Measurements from ENCODE around the gene CLSTN2.

The CLSTN2 gene

GRCh38 chr3:140055092-140055791 lies 120.3 kb downstream of the CLSTN2 start:
- no peak for FAIRE-seq

DNA sequence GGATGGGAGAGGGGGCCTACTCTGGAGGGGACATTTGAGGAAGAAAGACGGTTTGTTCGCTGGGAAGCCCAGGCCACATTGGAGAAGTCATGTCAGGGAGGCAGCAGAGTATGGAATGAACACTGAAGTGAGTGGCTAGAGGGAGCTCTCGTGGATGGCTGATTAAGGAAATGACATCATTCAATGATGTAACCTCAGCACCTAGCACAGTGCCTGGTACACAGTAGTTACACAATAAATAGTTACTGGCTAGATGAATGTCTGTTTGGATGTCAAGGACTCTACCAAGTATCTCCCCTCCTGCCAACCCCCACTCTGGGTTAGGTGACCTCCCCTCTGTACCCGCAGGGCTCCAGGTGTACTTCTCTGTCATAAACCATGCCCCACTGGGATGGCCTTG lies 121.1 kb downstream of the CLSTN2 start:
- no peak for FAIRE-seq

DNA sequence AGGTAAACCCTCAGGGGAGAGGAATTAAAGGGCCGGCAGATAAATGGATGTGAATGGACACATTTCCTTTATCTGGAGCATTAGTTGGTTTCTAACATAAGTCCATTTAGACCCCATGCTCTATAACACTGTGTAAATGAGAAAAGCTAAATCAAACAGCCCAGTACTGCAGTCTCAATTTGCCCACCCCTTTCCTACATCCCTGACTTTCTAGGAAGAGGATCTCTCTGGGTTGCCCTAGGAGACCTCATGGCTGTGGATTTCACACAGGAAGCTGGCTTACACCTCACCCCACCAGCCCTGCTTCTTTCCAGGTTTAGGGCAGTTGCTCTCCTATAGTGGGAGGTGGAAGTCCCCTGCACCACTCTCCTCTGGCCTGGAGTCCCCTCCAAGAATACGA lies 126.2 kb downstream of the CLSTN2 start:
- FAIRE-seq, result no peak

DNA sequence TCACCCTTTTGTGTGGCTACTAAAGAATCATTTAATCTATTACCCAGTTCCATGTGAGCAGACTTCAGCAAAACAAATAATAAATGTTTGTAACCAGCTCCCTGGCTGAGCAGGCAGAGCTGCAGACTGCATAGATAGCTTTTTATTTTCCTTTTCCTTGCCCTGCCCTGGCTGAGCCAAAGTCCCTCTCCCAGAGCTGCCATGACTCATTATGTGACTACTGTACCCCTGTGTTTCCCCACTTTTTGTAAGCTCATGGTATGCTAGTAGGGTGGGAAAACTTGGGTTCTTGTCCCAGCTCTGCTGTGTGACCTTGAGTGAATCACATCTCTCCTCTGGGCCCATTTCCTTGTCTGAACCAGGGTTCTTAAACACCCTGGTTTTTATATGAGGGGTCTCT lies 127.5 kb downstream of the CLSTN2 start:
- FAIRE-seq, result no peak

DNA sequence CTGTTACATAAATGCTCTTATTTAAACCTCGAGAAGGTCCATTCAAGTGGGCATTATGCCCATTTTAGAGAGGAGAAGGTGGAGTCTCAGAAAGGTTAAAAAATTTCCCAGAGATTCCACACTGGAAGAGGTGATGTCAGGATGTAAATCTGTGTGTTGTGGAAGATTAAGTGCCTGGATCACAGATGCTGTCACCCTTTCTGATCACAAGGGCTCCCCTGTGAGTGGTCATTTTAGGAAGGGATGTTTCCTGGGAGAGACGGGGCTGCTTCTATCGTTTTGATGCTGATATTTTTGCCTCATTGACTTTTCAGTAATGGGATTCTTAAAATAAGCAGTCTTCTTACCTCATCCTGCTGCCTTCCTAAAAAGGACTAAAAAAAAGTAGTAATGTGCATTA lies 132.5 kb downstream of the CLSTN2 start:
- no peak for FAIRE-seq

GRCh38 chr3:140068494-140069017 lies 133.6 kb downstream of the CLSTN2 start:
- no peak for FAIRE-seq

DNA sequence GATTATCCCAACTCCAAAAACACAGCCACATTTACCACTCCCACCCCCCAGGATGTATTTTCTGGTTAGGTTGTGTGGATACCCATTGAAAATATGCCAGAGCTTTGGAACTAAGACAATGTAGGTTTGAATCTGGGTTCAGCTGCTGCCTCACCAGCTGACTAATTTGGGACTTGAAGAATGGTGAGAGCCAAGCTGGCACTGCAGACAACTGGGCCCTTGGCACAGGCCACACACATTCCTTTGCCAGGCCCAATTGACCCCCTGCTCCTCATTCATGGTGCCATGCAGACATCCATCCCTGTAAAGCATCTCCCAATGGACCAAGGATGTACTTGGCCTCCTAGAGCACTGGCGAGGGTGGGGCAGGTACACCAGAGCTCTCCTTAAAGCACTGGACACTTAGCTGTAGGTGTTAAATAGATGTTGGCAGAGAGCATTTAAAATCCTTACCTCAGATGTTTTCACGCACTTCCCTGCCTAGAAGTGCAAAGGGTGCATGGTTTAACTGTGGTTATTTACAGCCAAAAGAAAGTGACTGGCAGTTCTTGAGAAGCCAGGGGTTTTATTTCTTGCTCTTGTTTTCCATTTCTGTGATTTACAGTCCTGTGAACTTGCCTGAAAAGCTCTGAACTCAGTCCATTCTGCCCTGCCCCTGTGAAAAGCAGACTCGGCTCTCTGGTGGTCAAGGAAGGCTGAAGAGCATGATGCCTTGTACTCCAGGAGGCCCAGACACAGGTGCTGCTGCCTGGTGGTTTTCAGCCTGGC lies 138.5 kb downstream of the CLSTN2 start:
- FAIRE-seq, result no peak

GRCh38 chr3:140076552-140076951 lies 141.6 kb downstream of the CLSTN2 start:
- FAIRE-seq, result no peak

- FAIRE-seq, result no peak
Observed at GRCh38 chr3:140077406-140077805, 142.4 kb downstream of the CLSTN2 start.

DNA sequence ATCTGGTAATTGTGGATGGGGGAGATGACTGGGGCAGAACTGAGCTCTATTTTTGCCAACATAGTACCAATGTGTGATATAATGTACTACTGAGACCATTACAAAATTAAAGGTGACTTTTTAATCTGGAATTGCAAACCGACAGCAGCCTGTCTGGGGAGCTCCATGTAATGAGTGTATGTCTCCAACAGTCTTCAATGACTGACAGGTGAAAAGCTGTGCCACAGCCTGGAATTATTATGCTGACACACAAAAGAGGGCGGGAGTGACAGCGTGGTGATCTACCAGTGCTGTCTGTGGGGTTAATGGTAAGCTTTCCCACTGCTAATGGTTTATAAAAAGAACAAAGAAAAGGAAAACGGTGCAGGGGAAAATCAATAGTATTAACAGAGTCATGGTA lies 143.4 kb downstream of the CLSTN2 start:
- FAIRE-seq, result no peak

DNA sequence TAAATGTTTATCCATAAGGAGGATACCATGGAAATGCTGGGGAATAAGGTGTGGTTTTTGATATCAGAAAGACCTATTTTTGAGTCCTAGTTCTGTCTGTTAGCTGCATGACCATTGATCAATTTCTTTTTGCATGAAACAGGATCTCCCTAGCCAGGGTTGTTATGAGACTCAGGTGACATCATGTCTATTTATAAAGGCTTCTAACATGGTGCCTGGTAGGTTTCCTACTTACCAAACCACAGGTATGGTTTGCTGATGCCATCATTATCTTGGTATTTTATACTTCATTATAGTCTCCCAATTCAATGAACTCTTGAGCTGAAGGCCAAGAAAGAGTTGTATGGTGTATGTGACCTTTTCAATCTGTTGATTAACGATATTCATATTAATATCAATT lies 144.0 kb downstream of the CLSTN2 start:
- FAIRE-seq, result no peak

GRCh38 chr3:140081887-140082286 lies 146.9 kb downstream of the CLSTN2 start:
- FAIRE-seq, result no peak

- no peak for FAIRE-seq
Observed at GRCh38 chr3:140085001-140085400, 150.0 kb downstream of the CLSTN2 start.

DNA sequence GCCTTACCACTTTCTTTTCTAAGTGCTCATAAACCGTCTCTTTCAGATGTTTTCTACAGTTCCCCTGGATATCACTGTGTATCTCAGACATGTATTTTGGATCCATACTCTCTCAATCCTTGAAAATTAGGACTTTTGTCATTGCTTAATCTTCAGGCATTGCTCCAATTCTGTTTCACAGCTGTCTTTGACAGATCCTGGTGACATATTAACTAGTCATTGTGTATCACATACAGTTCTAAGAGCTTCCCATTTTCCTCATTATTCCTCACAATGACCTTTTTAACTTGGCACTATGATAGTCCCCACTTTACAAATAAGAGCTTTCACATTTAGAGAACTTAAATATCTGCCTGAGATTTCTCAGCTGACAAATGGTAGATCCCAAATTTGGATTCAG lies 151.7 kb downstream of the CLSTN2 start:
- no peak for FAIRE-seq

- no peak for FAIRE-seq
Observed at GRCh38 chr3:140088058-140088457, 153.1 kb downstream of the CLSTN2 start.

GRCh38 chr3:140088513-140088912 lies 153.5 kb downstream of the CLSTN2 start:
- FAIRE-seq, result no peak

- FAIRE-seq, result no peak
Observed at GRCh38 chr3:140089403-140090072, 154.6 kb downstream of the CLSTN2 start.

DNA sequence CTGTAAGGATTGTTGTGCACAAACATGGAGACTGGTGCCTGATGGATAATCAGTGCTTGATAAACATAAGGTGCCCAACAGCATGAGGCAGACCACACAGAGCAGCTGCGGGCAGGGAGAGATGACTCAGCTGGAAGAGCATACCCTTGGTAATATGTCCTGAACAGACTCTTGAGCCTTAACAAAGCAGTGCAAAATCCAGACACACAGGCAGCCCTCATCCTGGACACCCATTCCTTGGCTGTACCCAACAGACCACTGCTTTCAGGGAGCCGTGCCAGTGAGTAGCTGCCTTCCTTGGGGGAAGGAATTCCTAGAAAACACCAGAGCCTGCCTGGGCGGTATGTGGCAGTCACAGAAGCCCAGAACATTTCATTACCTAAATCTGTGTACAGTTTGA lies 156.2 kb downstream of the CLSTN2 start:
- FAIRE-seq, result no peak

DNA sequence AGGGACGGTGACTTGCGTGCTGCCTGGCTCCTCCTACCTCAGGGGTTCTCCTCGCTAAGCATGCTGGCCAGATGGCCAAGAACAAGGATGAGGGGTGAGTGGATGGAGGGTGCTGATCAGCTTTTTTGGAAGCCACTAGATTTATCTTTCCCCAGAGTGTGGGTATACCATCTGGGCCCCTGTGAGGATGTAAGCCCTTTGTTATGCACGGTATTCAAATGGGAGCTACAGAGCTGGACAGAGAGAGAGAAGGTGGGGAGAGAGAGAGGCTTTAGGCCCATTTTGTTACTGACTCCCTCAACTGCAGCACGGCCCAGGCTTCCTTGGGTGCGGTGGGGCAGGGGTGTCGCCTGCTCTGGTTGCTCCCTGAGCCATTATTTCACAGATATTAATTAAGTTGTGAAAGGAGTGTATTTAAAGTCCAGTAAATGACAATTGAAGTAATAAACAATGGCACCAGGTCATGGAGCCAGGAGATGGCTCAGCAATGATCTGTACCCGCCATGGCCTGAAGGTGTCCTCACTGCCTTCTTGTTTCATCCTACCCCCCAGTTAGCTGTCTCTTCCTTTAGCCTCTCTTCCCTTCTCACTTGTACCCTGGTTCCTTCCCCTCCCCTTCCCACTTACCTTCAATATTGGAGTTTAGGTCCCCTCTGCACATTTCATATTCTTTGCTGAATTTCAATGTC lies 158.0 kb downstream of the CLSTN2 start:
- no peak for FAIRE-seq

DNA sequence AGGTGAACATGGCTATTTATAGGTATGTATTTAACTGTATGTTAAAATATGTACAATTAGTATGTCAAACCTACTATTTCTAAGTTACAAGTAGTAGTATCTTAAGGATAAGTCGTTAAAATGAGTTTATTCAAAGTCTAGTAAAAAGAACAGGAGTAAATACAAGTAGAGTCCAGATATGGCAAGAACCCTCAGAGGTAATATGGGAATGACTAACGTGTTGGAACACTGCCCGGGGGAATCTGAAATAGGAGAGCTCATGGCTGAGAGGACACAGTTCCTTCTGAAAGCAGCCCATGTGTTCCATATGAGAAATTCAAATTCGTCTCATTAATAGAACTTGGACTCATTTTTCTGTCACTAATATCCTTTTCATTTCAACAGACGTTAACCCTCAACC lies 158.8 kb downstream of the CLSTN2 start:
- no peak for FAIRE-seq

DNA sequence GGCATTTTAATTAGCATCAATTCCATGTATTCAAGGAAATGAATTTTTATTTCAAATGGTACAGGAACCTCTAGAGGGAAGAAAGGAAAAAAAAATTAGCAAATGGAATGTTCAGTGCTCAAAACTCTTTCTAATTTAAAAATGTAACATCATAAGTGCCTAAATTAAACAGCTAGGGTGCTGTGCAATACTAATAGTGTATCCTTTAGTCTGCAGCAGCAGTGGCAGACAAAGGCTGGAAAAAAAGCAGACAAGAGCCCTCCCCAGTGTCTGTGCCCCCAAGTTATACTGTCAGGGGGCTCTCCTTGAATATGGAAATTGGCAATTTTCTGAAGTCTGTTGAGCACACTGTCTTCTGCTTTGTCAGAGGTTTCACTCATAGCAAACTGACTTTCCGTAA lies 159.5 kb downstream of the CLSTN2 start:
- no peak for FAIRE-seq

- FAIRE-seq, result no peak
Observed at GRCh38 chr3:140096037-140096436, 161.1 kb downstream of the CLSTN2 start.
